Measurements from ENCODE around the gene TOM1L1.

- TF ChIP-seq CTCF (IDR thresholded peaks at IDR 0.05; ENCODE audit: control extremely low read depth in 1 of 3, insufficient read depth in 1 of 3, low read depth in 1 of 3, low read length in 3 of 3) (no peak), POLR2A (IDR thresholded peaks at IDR 0.05; ENCODE audit: control extremely low read depth in 1 of 2, low read depth in 2 of 2, low read length in 2 of 2) (no peak), ASH2L (IDR thresholded peaks at IDR 0.05; ENCODE audit: low read length) (no peak), POLR2AphosphoS5 (IDR thresholded peaks at IDR 0.05; ENCODE audit: low read depth, low read length) (no peak)
- TF ChIP-seq, protein P1, sequence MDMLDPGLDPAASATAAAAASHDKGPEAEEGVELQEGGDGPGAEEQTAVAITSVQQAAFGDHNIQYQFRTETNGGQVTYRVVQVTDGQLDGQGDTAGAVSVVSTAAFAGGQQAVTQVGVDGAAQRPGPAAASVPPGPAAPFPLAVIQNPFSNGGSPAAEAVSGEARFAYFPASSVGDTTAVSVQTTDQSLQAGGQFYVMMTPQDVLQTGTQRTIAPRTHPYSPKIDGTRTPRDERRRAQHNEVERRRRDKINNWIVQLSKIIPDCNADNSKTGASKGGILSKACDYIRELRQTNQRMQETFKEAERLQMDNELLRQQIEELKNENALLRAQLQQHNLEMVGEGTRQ (IDR thresholded peaks at IDR 0.05; ENCODE audit: low read length) = no peak
These were observed 47.7 kb downstream of the TOM1L1 start for GRCh38 chr17:54948380-54948779.
